ENCODE data around the gene ROR1. TPM values are rescaled to one million over a fixed set of nuclear protein-coding genes. Genes with fewer than 3 reads are reported as not detected.

ROR1 gene
- total RNA-seq, 1 experiment from 2014 or later: 56.3 TPM

GRCh38 chr1:64098846-64099582 lies 325.2 kb downstream of the ROR1 start:
- no peak for DNase-seq (ENCODE audit: low spot score)
- H3K4me1 Mint-ChIP-seq: peaks cover 30% of the 10 kb centered on the region
- H3K27ac Mint-ChIP-seq: no peak overlapping the region
- peaks cover 3% of the 10 kb centered on the region; the same call in 1 of the 2 replicates for H3K36me3 Mint-ChIP-seq
- ChIA-PET CTCF (no interaction called here), POLR2A (no interaction called here)
- no peaks in the 10 kb centered on the region for H3K27me3 Mint-ChIP-seq (ENCODE audit: low read depth)
- H3K4me3 Mint-ChIP-seq: no peak overlapping the region
- TF ChIP-seq HMGXB4 (CRISPR knock-in tag; IDR thresholded peaks at IDR 0.05): no peak
- no peak for TF ChIP-seq ZNF416 (CRISPR knock-in tag; IDR thresholded peaks at IDR 0.05)
- no peak for TF ChIP-seq E2F4 (CRISPR knock-in tag; IDR thresholded peaks at IDR 0.05; ENCODE audit: borderline replicate concordance, low read depth)
- TF ChIP-seq GTF2I (CRISPR knock-in tag; conservative IDR thresholded peaks at IDR 0.05): no peak
- no peak for TF ChIP-seq ZNF532 (CRISPR knock-in tag; IDR thresholded peaks at IDR 0.05; ENCODE audit: borderline replicate concordance)
- ATAC-seq: no peak
- peaks cover 3% of the 10 kb centered on the region; the same call in 1 of the 2 replicates for H3K9me3 Mint-ChIP-seq

- H3K4me3 Mint-ChIP-seq: no peak overlapping the region
- no peaks in the 10 kb centered on the region for H3K27me3 Mint-ChIP-seq (ENCODE audit: low read depth)
- H3K9me3 Mint-ChIP-seq: peaks cover 3% of the 10 kb centered on the region; the same call in 1 of the 2 replicates
- no peak overlapping the region for H3K27ac Mint-ChIP-seq
- DNase-seq (ENCODE audit: low spot score) (no peak), ATAC-seq (no peak)
- peaks cover 3% of the 10 kb centered on the region; the same call in 1 of the 2 replicates for H3K36me3 Mint-ChIP-seq
- ChIA-PET CTCF (interaction anchor here (1.2 to 1.4 kb wide), 2 partner anchors 409 to 426 kb away, joined by 3 read pairs; no protein-coding TSS in a partner anchor), POLR2A (no interaction called here)
- TF ChIP-seq PRRX2 (CRISPR knock-in tag; IDR thresholded peaks at IDR 0.05) (no peak), CREB1 (CRISPR knock-in tag; IDR thresholded peaks at IDR 0.05) (no peak), HMGXB4 (CRISPR knock-in tag; IDR thresholded peaks at IDR 0.05) (no peak), KAT7 (CRISPR knock-in tag; IDR thresholded peaks at IDR 0.05; ENCODE audit: borderline replicate concordance) (no peak), SP1 (CRISPR knock-in tag; conservative IDR thresholded peaks at IDR 0.05) (no peak), AFF4 (CRISPR knock-in tag; IDR thresholded peaks at IDR 0.05; ENCODE audit: borderline replicate concordance) (no peak), TP53 (CRISPR knock-in tag; IDR thresholded peaks at IDR 0.05) (no peak), E2F5 (CRISPR knock-in tag; IDR thresholded peaks at IDR 0.05) (no peak), E2F1 (CRISPR knock-in tag; IDR thresholded peaks at IDR 0.05) (no peak), NR3C1 (CRISPR knock-in tag; conservative IDR thresholded peaks at IDR 0.05; ENCODE audit: low read depth) (no peak), RELA (CRISPR knock-in tag; IDR thresholded peaks at IDR 0.05; ENCODE audit: borderline replicate concordance) (no peak), ERG (CRISPR knock-in tag; IDR thresholded peaks at IDR 0.05) (no peak)
- peaks cover 35% of the 10 kb centered on the region for H3K4me1 Mint-ChIP-seq
These were observed 327.0 kb downstream of the ROR1 start for GRCh38 chr1:64100791-64101190.
